ENCODE data around the gene CD2AP.

DNA sequence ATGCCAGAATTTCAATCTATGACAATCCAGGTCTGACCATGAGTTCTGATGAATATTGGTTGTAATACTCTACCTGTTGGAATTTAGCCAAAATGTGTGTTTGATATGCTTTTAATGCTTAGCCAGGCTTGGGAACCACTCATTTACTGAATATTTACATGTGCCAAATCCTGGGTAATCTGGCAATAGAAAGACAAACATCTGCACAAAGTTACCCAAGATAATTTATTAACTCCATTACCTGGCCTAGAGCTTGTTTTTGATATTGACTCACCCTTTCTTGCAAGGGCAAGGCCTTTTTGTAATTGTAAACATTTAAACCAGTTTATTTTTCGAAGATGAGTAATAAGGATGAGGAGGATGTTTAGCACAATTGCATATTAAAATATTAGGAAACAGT lies 13.5 kb upstream of the CD2AP start:
- TF ChIP-seq EZH2 (IDR thresholded peaks at IDR 0.05) (no peak), POLR2A (IDR thresholded peaks at IDR 0.05; ENCODE audit: borderline replicate concordance, extremely low read depth, insufficient read depth, insufficient read length) (no peak), POLR2AphosphoS5 (IDR thresholded peaks at IDR 0.05; ENCODE audit: low read depth, low read length) (no peak), TCF7L2 (IDR thresholded peaks at IDR 0.05; ENCODE audit: borderline replicate concordance, extremely low read depth, insufficient read depth, insufficient read length) (no peak), EGR1 (IDR thresholded peaks at IDR 0.05; ENCODE audit: low read depth) (no peak), RAD21 (IDR thresholded peaks at IDR 0.05; ENCODE audit: low read depth) (no peak), SP1 (IDR thresholded peaks at IDR 0.05; ENCODE audit: low read depth) (no peak), EZH2phosphoT487 (IDR thresholded peaks at IDR 0.05; ENCODE audit: borderline replicate concordance) (no peak), JUND (IDR thresholded peaks at IDR 0.05) (no peak), YY1 (IDR thresholded peaks at IDR 0.05; ENCODE audit: extremely low read depth, insufficient replicate concordance, low read depth, low read length) (no peak), ELF1 (IDR thresholded peaks at IDR 0.05; ENCODE audit: borderline replicate concordance, low read depth) (no peak)
- TF ChIP-seq, protein P1, sequence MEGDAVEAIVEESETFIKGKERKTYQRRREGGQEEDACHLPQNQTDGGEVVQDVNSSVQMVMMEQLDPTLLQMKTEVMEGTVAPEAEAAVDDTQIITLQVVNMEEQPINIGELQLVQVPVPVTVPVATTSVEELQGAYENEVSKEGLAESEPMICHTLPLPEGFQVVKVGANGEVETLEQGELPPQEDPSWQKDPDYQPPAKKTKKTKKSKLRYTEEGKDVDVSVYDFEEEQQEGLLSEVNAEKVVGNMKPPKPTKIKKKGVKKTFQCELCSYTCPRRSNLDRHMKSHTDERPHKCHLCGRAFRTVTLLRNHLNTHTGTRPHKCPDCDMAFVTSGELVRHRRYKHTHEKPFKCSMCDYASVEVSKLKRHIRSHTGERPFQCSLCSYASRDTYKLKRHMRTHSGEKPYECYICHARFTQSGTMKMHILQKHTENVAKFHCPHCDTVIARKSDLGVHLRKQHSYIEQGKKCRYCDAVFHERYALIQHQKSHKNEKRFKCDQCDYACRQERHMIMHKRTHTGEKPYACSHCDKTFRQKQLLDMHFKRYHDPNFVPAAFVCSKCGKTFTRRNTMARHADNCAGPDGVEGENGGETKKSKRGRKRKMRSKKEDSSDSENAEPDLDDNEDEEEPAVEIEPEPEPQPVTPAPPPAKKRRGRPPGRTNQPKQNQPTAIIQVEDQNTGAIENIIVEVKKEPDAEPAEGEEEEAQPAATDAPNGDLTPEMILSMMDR (IDR thresholded peaks at IDR 0.05 in 2 of 3, conservative IDR thresholded peaks at IDR 0.05 in 1 of 3; ENCODE audit: borderline replicate concordance in 1 of 3, insufficient read depth in 1 of 3, low read depth in 2 of 3, low read length in 2 of 3): no peak
- TF ChIP-seq, protein P2, sequence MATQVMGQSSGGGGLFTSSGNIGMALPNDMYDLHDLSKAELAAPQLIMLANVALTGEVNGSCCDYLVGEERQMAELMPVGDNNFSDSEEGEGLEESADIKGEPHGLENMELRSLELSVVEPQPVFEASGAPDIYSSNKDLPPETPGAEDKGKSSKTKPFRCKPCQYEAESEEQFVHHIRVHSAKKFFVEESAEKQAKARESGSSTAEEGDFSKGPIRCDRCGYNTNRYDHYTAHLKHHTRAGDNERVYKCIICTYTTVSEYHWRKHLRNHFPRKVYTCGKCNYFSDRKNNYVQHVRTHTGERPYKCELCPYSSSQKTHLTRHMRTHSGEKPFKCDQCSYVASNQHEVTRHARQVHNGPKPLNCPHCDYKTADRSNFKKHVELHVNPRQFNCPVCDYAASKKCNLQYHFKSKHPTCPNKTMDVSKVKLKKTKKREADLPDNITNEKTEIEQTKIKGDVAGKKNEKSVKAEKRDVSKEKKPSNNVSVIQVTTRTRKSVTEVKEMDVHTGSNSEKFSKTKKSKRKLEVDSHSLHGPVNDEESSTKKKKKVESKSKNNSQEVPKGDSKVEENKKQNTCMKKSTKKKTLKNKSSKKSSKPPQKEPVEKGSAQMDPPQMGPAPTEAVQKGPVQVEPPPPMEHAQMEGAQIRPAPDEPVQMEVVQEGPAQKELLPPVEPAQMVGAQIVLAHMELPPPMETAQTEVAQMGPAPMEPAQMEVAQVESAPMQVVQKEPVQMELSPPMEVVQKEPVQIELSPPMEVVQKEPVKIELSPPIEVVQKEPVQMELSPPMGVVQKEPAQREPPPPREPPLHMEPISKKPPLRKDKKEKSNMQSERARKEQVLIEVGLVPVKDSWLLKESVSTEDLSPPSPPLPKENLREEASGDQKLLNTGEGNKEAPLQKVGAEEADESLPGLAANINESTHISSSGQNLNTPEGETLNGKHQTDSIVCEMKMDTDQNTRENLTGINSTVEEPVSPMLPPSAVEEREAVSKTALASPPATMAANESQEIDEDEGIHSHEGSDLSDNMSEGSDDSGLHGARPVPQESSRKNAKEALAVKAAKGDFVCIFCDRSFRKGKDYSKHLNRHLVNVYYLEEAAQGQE (IDR thresholded peaks at IDR 0.05; ENCODE audit: low read depth): no peak
- TF ChIP-seq, protein P3, sequence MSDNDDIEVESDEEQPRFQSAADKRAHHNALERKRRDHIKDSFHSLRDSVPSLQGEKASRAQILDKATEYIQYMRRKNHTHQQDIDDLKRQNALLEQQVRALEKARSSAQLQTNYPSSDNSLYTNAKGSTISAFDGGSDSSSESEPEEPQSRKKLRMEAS (IDR thresholded peaks at IDR 0.05): no peak
